GM18499 (cell line): Measurements from ENCODE around the gene SSUH2.
"Not testable (repeated sequence)": the region's sequence is repeated elsewhere in the genome, so short reads cannot be mapped to it uniquely, and the experiment has no call there.

ENCODE experiments used
- ATAC-seq: cut with Tn5 transposase; IDR thresholded peaks from one replicate; pipeline ENCODE4 v1.9.1; 2021; ENCODE audit warnings: moderate number of reproducible peaks; ENCODE audit not compliant: insufficient read depth, unreplicated experiment

SSUH2 gene

DNA sequence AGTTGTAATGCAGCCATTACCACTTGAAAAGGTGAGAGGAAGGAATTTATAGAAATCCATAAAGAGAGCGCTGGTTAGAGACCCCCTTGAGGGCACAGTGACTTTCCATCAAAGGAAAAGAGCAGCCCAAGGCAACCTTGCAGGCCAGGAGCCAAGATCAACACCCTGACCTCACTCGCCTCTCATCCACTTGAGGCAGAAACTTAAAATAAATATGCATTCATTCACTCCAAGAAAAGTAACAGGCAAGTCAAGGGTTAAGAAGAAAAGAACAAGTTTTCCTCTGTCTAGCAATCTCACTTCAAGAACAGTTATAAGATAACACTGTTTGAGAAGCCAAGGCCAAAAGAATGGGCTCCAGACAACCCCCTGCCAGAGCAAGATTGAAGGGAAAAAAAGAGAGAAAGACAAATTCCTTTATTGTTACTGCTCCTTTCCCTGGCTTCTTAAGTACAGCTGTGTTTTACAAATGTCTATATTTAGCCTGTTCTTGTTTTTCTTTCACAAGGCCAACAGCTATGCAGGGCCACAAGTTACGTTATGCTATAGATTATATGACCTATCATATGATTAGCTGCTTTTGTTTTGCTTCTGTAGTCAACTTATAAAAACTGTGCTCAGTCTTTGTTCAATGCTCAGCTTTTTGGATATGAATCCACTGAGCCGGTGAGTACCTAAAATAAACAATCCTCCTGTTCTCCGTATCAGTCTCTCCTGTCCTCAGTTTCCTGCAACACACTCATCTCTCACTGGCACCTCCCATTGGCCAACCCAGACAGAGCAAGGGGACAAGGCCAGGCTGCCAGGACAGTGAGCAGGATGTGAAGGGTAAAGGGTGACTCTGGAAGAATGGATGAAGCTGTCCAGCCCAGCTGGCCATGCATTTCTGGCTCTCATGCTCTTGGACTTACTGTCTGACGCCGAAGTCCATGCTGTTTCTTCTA lies 15.8 kb upstream of the SSUH2 start:
- no peak for ATAC-seq

GRCh38 chr3:8659242-8659641 lies 14.6 kb upstream of the SSUH2 start:
- ATAC-seq, result no peak

DNA sequence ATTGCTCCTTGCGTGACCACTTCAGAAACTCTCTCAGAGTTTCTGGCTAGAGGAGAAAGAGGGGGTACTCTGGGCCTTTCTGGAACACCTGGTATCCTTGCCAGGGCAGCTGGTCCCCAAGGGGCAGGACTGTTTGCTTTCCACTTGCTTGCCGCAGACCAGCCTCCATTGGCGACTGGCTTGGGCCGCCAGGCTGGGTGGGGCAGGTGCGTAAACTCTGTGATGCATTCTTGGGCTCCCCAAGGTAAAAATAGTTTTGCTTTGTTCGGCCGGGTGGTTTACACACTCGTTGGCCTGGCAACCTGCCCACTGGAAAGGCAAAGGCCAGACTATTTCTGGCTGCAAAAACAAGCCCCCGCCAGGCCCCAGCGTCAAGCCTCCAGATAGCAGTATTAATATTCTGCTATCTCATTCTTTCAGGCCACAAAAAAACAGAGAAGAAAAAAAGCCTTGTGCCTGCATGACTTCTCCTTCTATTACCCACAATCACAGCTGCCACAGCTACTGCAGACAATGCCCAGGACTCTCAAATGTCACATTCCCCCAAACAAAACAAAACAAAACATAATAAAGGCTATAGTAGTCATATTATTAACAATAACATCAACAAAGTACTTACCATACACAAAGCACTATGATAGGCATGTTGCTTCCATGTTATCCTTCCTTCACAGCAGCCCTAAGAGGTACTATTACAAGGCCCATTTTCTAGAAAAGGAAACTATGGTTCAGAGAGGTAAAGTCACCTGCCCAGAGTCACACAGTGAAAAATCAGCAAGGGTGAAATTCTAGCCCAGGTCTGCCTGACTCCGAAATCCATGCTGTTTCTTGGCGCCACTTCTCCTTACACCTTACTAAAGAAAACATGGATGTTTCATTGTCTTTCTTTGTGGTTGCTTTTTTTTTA lies 14.0 kb upstream of the SSUH2 start:
- peak; percentile 74 for ATAC-seq

DNA sequence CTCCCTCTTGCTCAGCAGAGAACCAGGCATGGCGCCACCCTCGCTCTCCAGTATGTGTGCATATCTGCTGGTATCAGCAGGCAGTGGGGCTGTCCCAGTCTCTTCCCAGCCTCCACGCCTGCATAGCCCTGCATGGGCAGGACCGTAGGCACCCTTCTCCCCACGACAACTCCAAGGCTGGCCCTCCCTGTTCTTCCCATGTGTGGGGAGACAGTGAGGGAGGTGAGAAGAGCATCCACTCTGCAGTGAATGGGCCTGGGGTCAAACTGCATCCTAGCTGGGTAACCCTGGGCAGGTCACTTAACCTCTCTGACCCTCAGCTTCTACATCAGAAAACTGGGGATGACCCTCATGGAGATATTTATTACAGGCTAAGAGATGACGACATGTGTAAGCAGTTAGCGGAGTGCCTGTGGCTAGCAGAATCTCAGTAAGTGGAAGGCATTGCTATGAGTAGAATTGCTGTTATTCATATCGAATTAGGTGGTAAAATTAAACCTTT lies 13.3 kb upstream of the SSUH2 start:
- peak; percentile 45 for ATAC-seq

- ATAC-seq, result no peak
These were observed 11.6 kb upstream of the SSUH2 start for GRCh38 chr3:8656240-8656639.

GRCh38 chr3:8655387-8655835 lies 10.8 kb upstream of the SSUH2 start:
- ATAC-seq, result no peak

GRCh38 chr3:8654572-8655329 lies 10.2 kb upstream of the SSUH2 start:
- not testable (repeated sequence) for ATAC-seq

GRCh38 chr3:8653800-8654408 lies 9.3 kb upstream of the SSUH2 start:
- ATAC-seq, result no peak

DNA sequence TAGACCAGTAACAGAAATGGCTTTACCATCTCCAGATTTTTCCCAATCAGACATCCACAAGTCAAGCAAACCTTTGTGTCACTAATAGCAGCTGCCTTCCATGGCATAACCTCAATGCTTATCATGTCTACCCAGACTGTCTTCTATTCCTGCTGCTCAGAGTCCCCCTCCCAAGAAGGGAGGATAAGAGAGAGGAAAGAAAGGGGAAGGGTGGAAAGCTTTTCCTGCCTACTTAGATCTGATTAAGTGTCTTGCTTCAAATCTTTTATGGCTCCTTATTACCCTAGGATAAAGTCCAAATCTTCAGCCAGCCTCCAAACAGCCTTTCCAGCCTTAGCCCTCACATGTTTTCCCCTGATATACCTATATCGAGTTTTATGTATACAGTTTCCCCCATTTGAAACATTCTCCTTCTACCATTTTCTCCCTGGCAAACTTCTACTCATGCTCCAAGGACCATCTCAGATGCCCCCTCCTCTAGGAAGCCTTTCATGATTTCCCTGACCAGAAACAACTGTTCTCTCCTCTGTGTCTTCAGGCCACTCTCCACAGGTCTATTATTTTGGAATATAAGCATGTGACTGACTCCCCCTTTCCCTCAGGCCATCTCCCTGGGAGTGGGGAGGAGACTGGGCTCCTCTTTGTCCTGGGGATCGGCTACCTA lies 7.9 kb upstream of the SSUH2 start:
- no peak for ATAC-seq

GRCh38 chr3:8651418-8652323 lies 7.1 kb upstream of the SSUH2 start:
- no peak for ATAC-seq

DNA sequence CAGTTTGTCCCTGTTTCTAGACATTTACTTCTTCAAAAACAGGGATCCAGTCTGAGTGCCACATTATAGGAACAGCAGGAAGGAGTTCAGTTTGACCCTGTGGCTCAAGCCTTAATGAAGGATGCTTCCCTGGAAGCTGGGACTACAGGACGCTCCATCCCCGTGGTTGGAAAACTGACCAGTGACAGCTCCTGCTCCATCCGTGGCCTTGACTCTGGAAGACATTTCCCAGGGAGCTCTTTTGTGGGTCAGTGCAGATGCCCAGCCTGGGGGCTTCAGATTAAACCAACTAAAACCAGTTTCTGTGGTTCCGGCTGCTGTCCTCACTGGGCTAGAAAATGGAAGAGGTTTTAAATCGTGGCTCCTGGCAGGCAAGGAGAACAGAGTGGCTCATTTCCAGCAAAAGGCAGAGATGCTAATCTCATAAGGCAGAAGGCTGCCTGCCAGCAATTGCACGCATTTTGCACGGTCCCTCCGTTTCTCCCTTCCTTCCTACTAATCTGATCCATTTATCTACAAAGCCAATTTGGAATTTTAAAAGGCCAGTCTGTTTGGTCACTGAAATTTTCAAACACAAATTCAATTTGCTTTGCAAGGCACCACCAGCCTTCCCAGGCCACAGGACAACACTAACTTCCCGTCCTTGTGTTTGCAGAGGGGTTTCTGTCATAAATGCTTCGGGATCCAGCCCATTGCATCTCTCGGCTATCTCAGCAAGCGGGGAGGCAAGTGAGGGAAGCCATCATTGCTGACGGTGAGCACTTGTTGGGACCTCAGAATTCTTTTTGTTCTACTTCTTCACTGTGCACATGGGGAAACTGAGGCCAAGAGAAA lies 6.2 kb upstream of the SSUH2 start:
- ATAC-seq, result no peak

- no peak for ATAC-seq
These were observed 5.2 kb upstream of the SSUH2 start for GRCh38 chr3:8649757-8650156.

GRCh38 chr3:8648909-8649741 lies 4.5 kb upstream of the SSUH2 start:
- no peak for ATAC-seq

DNA sequence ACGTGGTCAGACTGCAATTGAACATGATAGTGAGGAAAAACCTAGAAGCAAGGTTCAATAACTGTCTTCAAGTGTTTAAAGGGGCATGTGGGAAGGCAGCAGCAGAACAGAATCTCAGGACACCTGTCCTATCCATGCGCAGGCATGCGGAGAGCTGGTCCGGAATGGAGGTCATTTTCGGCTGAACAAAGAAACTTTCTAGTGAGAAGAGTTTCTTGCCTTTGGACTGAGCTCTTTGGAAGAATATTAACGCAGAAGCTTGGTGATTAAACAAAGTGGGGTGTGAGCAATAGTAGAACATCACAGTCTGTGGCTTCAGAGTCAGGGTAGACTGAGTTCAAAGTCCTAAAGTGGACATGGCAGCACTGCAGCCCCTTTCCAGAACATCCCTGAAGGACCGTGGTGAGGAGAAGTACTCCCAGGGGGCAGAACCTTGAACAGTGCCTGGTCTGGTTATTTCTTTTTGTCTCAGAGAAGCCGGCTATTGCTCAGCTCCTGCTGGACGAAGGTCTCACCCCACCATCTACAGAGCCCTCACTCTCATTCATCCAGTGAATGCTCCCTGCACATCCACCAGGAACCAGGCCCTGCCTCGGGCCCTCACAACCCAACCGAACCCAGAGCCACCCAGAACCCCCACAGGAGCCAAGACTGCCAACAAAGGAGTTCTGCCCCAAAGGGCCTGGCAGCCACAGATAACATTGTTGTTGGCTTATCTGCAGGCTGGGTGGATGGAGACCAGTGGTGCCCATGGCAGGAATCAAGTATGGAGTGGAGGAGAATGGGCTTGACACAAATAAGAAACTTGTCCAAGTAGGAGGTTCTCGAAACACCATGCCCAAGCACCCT lies 2.8 kb upstream of the SSUH2 start:
- ATAC-seq, result no peak

GRCh38 chr3:8646313-8646938 lies 1.8 kb upstream of the SSUH2 start:
- no peak for ATAC-seq
